ENCODE data around the gene CMTM1. TPM values are rescaled to one million over a fixed set of nuclear protein-coding genes. Genes with fewer than 3 reads are reported as not detected.

The CMTM1 gene
- total RNA-seq, 4 donors from 2014 or later: 2.0 to 5.1 (median 2.1) TPM; not detected in 1

DNA sequence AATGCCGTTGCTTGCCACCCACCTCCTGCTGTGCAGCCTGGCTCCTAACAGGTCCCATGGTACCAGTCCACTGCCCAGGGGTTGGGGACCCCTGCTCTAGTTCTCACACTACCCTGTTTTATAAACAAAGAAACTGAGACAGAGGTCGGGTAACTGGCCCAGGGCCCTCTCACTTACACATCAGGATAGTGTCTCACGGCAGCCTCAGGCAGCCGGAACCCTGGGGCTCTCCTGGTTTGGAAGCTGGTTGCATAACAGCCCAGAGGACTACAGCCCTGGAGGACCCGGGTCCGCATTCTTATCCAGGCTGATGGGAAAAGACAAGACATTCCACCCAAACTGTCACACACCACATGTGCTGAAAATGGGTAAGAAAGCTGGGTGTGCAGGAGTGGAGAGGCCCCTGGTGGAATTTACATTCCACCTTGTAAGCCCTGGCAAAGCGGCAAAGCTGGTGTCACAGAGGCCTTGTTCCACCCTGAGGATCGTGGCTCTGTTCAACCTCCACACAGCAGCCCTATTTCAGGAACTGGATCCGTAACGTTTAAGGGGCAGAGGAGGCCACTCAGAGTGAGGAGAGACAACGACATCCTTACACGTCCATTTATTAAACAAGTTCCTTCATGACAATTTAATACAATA is 48.0 kb downstream of the CMTM1 start:
- H3K36me3 ChIP-seq: peaks cover 0 to 58% (median 10%) of the 10 kb centered on the region in 3 donors
- 83 to 86% methylated on average over 11 to 12 of the region's 12 CpGs for WGBS, 2 donors
- peaks cover 0 to 29% (median 2%) of the 10 kb centered on the region in 4 donors for H3K4me1 ChIP-seq
- no peaks in the 10 kb centered on the region for H3K9me3 ChIP-seq
- no peak for TF ChIP-seq POLR2A (IDR thresholded peaks at IDR 0.05)
- no peak overlapping the region for H3K4me3 ChIP-seq
- no peak overlapping the region for H3K27ac ChIP-seq
- no peak for DNase-seq (ENCODE audit: low spot score in 2 of 2)
- no peaks in the 10 kb centered on the region for H3K27me3 ChIP-seq

DNA sequence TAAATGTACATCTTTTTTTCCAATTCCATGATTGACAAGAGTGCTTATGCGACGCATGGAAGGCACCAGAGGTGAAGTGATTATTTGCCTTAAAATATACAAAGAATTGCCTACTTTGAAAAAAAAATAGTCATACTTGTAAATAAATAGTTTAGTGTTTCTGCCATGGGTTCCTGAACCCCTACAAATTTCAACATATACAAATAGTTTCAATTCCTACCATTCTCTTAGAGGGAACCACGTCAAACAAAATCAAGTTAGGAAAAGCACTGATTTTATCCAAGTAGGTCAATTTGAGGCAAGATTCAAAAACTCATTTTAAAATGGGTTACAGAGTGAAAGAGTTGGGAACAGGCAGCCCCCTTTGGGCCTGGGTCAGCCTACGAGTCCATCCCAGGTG is 49.9 kb downstream of the CMTM1 start:
- H3K27me3 ChIP-seq: no peaks in the 10 kb centered on the region
- no peak overlapping the region for H3K4me3 ChIP-seq
- no peak for TF ChIP-seq POLR2A (IDR thresholded peaks at IDR 0.05)
- TF ChIP-seq EP300 (IDR thresholded peaks at IDR 0.05): no peak
- TF ChIP-seq, protein P1, sequence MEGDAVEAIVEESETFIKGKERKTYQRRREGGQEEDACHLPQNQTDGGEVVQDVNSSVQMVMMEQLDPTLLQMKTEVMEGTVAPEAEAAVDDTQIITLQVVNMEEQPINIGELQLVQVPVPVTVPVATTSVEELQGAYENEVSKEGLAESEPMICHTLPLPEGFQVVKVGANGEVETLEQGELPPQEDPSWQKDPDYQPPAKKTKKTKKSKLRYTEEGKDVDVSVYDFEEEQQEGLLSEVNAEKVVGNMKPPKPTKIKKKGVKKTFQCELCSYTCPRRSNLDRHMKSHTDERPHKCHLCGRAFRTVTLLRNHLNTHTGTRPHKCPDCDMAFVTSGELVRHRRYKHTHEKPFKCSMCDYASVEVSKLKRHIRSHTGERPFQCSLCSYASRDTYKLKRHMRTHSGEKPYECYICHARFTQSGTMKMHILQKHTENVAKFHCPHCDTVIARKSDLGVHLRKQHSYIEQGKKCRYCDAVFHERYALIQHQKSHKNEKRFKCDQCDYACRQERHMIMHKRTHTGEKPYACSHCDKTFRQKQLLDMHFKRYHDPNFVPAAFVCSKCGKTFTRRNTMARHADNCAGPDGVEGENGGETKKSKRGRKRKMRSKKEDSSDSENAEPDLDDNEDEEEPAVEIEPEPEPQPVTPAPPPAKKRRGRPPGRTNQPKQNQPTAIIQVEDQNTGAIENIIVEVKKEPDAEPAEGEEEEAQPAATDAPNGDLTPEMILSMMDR (IDR thresholded peaks at IDR 0.05): no peak
- no peaks in the 10 kb centered on the region for H3K9me3 ChIP-seq
- peaks cover 0 to 44% (median 10%) of the 10 kb centered on the region in 3 donors for H3K36me3 ChIP-seq
- no peak for DNase-seq (ENCODE audit: low spot score in 2 of 2)
- H3K4me1 ChIP-seq: peaks cover 0 to 38% (median 2%) of the 10 kb centered on the region in 4 donors
- no peak overlapping the region for H3K27ac ChIP-seq
- WGBS, 2 donors: 84 to 85% methylated on average over 4 of the region's 4 CpGs

DNA sequence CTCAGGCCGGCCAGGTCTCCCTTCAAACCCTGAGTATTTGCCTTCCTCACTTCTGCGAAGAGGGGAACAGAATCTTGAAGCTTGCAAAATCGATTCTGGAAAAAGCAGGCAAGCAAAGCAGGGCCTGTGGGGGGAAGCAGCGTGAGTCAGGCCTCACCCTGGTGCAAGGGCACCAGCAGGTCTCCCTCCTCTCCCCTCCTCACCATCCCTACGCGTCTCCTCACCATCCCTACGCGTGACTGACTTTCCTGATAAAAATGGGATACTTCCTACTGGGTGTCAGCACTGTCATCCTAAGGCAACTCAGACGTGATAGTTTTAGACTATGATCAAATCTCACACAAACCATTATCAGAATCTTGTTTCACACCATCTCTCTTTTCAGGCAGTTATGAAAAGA is 50.4 kb downstream of the CMTM1 start:
- H3K9me3 ChIP-seq: no peaks in the 10 kb centered on the region
- H3K27me3 ChIP-seq: no peaks in the 10 kb centered on the region
- no peak for DNase-seq (ENCODE audit: low spot score in 2 of 2)
- peaks cover 0 to 38% (median 2%) of the 10 kb centered on the region in 4 donors for H3K4me1 ChIP-seq
- WGBS, 2 donors: 61 to 64% methylated on average over 9 of the region's 9 CpGs
- no peak overlapping the region for H3K27ac ChIP-seq
- no peak overlapping the region for H3K4me3 ChIP-seq
- H3K36me3 ChIP-seq: peaks cover 0 to 44% (median 10%) of the 10 kb centered on the region in 3 donors
- no peak for TF ChIP-seq POLR2A (IDR thresholded peaks at IDR 0.05)
- TF ChIP-seq EP300 (IDR thresholded peaks at IDR 0.05): no peak
- TF ChIP-seq, protein P1 (IDR thresholded peaks at IDR 0.05): no peak

- Histone ChIP-seq H3K4me3 (no peak overlapping the region), H3K27me3 (no peaks in the 10 kb centered on the region), H3K36me3 (peaks cover 0 to 44% (median 8%) of the 10 kb centered on the region in 3 donors), H3K9me3 (no peaks in the 10 kb centered on the region), H3K27ac (no peak overlapping the region), H3K4me1 (peaks cover 0 to 38% (median 2%) of the 10 kb centered on the region in 4 donors)
- 65 to 70% methylated on average over 2 of the region's 2 CpGs for WGBS, 2 donors
- TF ChIP-seq EP300 (IDR thresholded peaks at IDR 0.05): no peak
- no peak for TF ChIP-seq POLR2A (IDR thresholded peaks at IDR 0.05)
- TF ChIP-seq, protein P1 (IDR thresholded peaks at IDR 0.05): no peak
- DNase-seq (ENCODE audit: low spot score in 2 of 2): no peak
Measured at GRCh38 chr16:66617010-66617434, 50.8 kb downstream of the CMTM1 start.

DNA sequence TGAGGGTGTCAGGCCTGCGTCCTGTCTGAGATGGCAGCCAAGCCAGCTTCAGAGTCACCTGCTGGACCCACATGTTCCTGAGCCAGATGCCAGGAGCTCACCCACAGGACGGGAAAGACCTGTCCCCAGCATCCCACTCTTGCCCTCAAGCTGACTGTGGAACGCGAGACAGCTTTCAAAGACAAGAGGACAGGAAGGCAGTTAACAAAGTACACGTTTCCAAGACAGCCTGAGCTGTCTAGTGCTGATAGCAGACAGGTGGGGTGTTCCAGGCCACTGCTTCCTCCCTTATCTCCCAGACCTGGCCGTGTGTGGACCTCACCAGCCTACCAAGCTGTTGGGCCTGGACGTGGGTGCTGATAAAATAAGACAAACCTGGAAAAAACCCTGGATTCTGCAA is 51.5 kb downstream of the CMTM1 start:
- no peaks in the 10 kb centered on the region for H3K9me3 ChIP-seq
- peaks cover 0 to 39% (median 1%) of the 10 kb centered on the region in 3 donors for H3K36me3 ChIP-seq
- WGBS, 2 donors: 76 to 82% methylated on average over 7 of the region's 7 CpGs
- no peak for TF ChIP-seq POLR2A (IDR thresholded peaks at IDR 0.05)
- TF ChIP-seq EP300 (IDR thresholded peaks at IDR 0.05): no peak
- TF ChIP-seq, protein P1 (IDR thresholded peaks at IDR 0.05): no peak
- no peak overlapping the region for H3K4me3 ChIP-seq
- no peak overlapping the region for H3K27ac ChIP-seq
- H3K4me1 ChIP-seq: peaks cover 0 to 38% (median 2%) of the 10 kb centered on the region in 4 donors
- H3K27me3 ChIP-seq: no peaks in the 10 kb centered on the region
- DNase-seq (ENCODE audit: low spot score in 2 of 2): no peak
